Epithelial cell of esophagus (primary cell): ENCODE results near the gene ZSCAN22.

Source experiments
- DNase-seq: peaks from one replicate; pipeline ENCODE4 v3.0.0; 2010; ENCODE audit warnings: low read depth
- H3K4me3 ChIP-seq: 2 replicates; pipeline ENCODE4 v1.5.1; 2011; ENCODE audit warnings: mild to moderate bottlenecking, low read length, control low read depth
- TF ChIP-seq, protein P1 (sequence below): IDR thresholded peaks from 2 replicates; pipeline ENCODE4 v1.5.1; 2011; ENCODE audit warnings: low read depth, mild to moderate bottlenecking, low read length, control low read depth, inconsistent platforms; ENCODE audit not compliant: insufficient read depth; ENCODE audit errors: missing control alignments

The ZSCAN22 gene

DNA sequence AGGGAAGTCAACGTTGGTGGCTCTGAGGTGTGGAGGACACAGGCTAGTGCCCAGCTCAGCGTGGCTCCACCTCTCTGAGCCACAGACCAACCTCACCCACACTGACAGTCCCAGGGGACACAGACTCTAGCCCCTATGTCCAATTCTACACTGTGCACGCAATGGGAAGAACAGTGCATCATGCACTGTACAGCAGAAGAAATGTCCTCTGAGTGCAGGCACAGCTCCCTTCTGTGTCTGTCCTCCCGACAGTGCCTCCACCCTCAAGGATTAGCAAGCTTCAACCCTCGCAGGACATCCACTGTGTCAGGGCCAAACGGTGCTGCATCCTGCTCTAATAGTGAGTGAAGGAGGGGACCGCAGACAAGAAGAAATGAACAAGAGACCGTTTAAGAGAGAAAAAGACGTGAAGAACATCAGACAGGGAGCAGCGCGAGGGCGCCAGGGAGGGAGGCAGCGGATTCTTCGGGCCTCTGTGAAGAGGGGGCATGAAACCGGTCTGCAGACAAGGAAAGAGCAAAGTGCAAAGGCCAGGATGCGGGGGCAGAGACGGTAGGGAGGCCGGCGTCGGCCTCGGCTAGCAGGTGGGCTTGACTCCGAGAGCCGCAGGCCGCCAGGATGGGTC lies 53.4 kb downstream of the ZSCAN22 start:
- TF ChIP-seq, protein P1, sequence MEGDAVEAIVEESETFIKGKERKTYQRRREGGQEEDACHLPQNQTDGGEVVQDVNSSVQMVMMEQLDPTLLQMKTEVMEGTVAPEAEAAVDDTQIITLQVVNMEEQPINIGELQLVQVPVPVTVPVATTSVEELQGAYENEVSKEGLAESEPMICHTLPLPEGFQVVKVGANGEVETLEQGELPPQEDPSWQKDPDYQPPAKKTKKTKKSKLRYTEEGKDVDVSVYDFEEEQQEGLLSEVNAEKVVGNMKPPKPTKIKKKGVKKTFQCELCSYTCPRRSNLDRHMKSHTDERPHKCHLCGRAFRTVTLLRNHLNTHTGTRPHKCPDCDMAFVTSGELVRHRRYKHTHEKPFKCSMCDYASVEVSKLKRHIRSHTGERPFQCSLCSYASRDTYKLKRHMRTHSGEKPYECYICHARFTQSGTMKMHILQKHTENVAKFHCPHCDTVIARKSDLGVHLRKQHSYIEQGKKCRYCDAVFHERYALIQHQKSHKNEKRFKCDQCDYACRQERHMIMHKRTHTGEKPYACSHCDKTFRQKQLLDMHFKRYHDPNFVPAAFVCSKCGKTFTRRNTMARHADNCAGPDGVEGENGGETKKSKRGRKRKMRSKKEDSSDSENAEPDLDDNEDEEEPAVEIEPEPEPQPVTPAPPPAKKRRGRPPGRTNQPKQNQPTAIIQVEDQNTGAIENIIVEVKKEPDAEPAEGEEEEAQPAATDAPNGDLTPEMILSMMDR: no peak
- H3K4me3 ChIP-seq: peak overlapping the region; percentile 91
- DNase-seq: peak; percentile 11

DNA sequence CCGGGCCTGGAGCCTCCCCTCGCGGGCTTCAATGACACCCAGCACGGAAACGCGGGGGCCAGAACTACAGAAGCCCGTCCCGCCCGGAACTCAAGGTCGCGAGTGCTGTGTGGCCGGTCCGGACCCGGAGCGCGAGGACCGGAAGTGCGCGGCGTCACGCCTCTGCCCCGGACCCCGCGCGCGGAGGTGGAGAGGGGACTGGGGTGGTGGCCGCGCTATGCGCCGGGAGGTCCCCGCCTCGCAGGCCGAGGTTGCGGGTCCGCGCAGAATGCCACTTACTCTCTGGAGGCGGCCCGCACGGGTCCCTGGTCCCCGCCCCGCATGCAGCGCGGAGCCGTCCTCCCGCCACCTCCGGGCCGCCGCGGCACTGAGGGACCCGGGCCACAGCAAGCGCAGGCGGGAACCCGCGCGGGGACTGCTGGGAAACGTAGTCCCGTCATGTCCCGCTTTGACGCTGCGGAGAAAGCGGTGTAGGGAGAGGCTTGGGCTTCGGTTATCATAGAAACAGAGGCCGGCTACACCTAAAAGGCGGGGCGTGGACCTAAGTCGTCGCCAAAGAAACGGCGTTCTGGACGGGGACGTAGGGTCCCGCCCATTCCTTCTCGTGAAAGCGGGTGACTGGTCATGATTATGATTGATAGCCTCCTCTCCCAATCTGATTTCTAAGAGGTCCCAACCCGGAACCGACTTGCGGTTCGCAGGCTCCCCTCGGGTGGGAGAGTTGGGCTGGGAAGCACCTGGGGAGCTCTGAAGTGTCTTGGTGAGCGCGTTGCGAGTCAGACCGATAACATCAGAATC lies 54.1 kb downstream of the ZSCAN22 start, which contains the start of gene ZNF837:
Gene ZNF837, minus strand, starts transcription at position 369 of the 798 bp plus-strand sequence. CDS start 11,698 bp downstream, outside the sequence.
- DNase-seq: peak; percentile 100
- peak within 1 kb of the TSS; percentile 91 for H3K4me3 ChIP-seq
- TF ChIP-seq, protein P1: no peak

DNA sequence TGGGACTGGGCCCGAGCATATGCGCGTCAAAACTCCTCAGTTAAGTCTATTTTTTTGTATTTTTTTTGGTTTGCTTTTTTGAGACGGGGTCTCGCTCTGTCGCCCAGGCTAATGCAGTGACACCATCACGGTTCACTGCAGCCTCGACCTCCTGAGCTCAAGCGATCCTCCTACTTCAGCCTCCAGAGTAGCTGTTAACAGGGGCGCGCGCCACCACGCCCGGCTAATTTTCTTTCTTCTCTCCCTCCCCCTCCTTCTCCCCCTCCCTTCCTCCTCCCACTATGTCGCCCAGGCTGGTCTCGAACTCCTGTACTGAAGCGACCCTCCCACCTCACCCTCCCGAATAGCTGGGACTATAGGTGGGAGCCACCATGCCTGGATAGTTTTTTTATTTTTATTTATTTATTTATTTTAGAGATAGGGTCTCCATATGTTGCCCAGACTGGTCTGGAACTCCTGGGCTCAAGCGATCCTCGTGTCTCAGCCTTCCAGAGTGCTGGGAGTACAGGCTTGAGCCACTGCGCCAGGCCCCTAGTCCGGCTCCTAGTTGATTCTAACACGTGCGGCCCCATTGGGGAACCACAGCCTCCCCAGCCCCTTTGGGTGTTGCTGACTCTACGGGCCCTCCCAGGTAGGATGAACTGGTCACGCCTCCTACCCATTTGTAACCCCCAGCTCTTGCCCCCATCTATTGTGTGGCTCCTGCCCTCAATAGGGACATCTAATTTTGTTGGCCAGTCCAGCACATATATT lies 54.8 kb downstream of the ZSCAN22 start:
- no peak for DNase-seq
- TF ChIP-seq, protein P1: no peak
- peak overlapping the region; percentile 91 for H3K4me3 ChIP-seq

DNA sequence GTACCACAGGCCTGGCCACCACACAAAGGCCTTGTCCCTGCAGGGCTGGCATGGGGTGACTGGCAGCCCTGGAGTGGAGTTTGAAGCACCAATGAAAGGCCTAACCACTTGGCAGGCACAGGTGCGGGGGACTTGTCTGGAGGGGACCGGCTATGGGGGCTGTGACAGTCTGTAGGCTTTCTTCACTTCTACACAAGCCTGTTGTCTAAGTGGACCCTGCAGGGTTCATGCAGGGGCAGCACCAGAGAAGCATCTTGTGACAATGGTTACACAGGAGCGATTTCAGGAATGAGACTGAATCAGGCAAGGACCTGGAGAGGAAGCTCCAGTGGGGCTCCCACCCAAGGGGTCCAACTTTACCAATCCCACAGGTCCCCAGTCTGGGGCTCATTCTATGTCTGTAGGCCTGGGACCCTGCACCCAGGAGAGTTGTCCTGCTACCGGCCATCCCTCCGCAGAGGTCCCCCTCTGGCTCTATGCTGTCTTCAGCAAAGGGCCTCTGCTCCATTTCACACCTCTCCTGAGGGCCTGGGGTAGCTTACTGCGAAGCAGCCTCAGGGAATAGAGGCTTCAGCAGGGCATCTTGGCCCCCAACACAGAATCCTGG lies 56.3 kb downstream of the ZSCAN22 start:
- TF ChIP-seq, protein P1: no peak
- DNase-seq: no peak
- no peak overlapping the region for H3K4me3 ChIP-seq

DNA sequence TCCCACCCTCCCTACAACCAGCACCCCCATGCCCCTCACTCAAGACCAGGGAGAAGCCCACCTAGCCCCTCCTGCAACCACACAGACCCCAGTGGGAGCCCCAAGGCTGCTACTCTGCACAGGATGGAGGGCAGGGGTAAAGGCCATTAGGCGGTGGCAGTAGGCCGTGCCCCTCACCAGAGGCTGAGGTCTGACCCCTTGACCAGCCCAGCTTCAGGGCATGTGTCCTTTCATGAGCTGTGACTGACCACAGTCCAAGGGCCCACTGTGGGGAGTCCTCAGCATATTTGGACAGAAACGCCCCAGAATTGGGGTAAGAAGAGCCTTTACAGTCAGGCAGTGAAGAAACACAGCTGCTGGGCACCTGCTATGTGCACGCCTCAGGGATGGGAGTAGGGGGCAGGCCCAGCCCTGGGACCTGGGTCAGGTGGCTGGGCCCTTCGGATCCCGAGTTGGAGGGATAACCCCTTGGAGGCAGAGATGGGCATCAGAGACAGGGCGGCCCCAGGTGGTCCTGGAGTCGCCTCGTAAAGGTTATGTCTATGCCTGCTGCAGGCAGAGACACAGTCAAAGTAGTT lies 58.6 kb downstream of the ZSCAN22 start:
- TF ChIP-seq, protein P1: no peak
- DNase-seq: no peak
- H3K4me3 ChIP-seq: peak overlapping the region; percentile 100

DNA sequence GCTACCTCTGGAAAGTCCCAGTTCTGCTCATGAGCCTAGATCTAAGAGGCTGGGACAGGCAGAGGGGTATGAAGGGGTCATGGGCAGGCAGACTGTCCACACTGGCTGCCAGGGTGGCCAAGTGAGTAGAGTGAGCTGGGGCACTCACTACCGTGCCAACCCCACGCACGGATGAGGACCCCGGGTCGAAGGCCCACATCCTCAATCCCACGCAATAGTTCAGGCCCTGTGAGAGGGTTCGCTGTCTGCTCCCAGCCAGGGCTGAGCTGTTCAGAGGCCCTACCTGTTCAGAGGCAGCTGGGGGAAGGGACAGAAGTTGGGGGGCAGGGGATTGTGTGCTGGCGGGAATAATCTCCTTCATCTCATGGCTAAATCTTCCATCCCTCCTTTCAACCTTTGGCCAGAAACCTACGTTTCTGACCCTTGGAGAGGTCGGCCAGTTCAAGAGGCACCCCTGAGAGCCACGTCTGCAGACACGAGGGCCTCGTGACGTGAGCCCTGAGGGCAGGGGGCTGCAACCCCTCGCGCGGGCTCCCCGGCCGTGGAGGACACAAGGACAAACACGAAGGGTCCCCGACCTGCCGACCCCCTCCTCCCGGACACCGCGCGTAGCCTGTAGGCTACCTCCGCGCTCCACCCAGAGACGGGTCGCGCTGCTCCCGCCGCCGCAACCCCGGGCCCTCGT lies 59.2 kb downstream of the ZSCAN22 start:
- peak overlapping the region; percentile 100 for H3K4me3 ChIP-seq
- TF ChIP-seq, protein P1: no peak
- no peak for DNase-seq
